ENCODE data around the gene KLF3.

The KLF3 gene

DNA sequence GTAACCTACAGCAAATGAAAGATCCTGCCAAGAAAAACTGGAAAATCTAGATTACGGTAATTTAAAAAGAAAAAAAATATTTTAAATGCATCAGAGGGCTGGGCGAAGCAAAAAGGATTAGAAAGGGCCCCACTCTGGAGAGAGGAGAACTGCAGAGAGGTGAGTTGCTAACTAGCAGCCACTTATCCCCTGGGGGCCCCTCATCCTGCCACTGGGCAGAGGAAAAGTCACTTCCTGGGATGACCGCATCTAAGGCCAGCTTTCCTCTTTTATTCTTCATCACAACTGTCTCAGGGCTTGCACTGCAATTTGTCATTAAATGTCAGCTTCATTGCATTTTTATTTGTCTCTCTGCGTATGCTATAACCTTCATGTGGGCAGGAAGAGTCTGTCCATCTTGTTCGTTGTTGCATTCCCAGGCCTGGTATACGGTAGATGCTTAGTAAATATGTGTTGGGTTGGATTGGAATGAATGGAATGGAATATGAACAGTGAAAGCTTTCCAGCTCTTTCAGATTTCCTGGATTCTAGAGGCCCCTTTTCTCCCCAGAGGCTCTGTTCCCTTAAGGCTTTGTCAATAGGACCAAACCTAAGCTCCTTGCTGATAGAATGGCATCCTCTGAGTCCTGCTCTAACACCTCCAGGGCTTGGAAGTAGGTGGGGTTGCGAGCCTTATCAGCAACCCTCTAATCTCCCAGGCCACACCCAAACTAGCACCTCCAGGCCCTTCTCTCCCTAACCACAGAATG, 59.9 kb downstream of the KLF3 start:
- Histone ChIP-seq H3K79me2 (ENCODE audit: control insufficient read depth, insufficient read depth, low read length, unreplicated experiment) (no peaks in the 10 kb centered on the region), H3K27ac (ENCODE audit: low read depth, low read length) (no peak overlapping the region), H2AFZ (ENCODE audit: low read length, unreplicated experiment) (no peak overlapping the region), H3K4me1 (ENCODE audit: control insufficient read depth, insufficient read depth, low read length, unreplicated experiment) (no peaks in the 10 kb centered on the region), H3K36me3 (ENCODE audit: insufficient read depth, low read length) (no peaks in the 10 kb centered on the region), H3K27me3 (ENCODE audit: insufficient read depth, low read length) (no peaks in the 10 kb centered on the region), H3K4me3 (ENCODE audit: low read depth, low read length) (no peak overlapping the region)

DNA sequence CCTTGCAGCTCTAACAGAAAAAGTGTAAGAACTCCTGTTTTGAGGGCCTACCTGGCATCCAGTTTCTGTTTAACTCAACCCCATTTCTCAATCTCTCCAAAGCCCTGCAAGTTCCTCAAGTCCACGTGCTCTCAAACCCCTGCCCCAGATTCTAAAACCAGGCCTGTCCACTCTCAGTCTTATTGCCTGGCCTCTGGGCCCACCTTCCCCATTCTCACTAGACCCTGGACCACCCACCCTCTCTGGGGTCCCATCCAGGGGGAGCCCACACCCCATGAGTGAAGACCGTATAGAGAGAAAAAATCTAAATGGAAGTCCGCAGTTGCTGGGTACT, 60.4 kb downstream of the KLF3 start:
- H3K36me3 ChIP-seq (ENCODE audit: insufficient read depth, low read length), result no peaks in the 10 kb centered on the region
- H3K79me2 ChIP-seq (ENCODE audit: control insufficient read depth, insufficient read depth, low read length, unreplicated experiment), result no peaks in the 10 kb centered on the region
- H3K4me1 ChIP-seq (ENCODE audit: control insufficient read depth, insufficient read depth, low read length, unreplicated experiment), result no peaks in the 10 kb centered on the region
- no peak overlapping the region for H2AFZ ChIP-seq (ENCODE audit: low read length, unreplicated experiment)
- H3K27ac ChIP-seq (ENCODE audit: low read depth, low read length), result no peak overlapping the region
- no peak overlapping the region for H3K4me3 ChIP-seq (ENCODE audit: low read depth, low read length)
- H3K27me3 ChIP-seq (ENCODE audit: insufficient read depth, low read length), result no peaks in the 10 kb centered on the region

DNA sequence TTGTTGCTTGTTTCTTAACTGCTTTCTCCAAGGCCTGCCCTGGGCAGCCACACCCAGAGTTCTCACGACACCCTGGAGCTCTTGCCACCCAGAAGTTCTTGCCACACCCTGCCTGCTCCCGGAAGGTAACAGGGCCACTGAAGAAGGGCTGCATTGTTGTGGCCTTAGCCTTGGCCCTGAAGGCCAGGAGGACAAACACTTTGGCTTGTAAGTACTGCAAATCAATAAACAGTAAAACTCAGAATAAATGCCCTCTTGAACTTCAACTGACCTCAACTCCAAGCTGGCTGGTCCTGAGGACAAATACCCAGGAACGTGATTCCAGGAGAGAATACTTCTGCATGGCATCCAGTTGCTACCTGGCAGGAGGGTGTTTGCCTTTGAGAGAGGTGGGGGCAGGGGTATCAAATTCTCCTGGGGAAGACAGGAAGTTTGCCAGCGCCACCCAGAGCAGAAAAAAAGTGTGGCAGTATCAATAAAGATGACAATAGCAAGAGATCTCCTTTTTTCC, 64.7 kb downstream of the KLF3 start:
- H3K4me3 ChIP-seq (ENCODE audit: low read depth, low read length), result no peak overlapping the region
- H3K4me1 ChIP-seq (ENCODE audit: control insufficient read depth, insufficient read depth, low read length, unreplicated experiment), result peaks cover 7% of the 10 kb centered on the region
- no peaks in the 10 kb centered on the region for H3K36me3 ChIP-seq (ENCODE audit: insufficient read depth, low read length)
- H2AFZ ChIP-seq (ENCODE audit: low read length, unreplicated experiment), result no peak overlapping the region
- no peaks in the 10 kb centered on the region for H3K79me2 ChIP-seq (ENCODE audit: control insufficient read depth, insufficient read depth, low read length, unreplicated experiment)
- no peaks in the 10 kb centered on the region for H3K27me3 ChIP-seq (ENCODE audit: insufficient read depth, low read length)
- no peak overlapping the region for H3K27ac ChIP-seq (ENCODE audit: low read depth, low read length)

DNA sequence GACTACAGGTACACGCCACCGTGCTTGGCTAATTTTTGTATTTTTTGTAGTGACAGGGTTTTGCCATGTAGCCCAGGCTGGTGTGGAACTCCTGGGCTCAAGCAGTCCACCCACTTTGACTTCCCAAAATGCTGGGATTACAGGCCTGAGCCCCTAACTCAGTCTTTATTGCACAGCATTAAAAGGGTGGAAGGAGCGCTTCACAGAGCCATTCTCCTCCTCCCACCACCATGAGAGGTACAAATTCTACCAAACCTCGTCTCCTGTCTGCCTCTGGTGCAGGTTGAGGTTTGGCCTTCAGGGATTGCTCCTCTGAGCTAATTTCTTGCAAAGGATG, 66.5 kb downstream of the KLF3 start:
- H3K36me3 ChIP-seq (ENCODE audit: insufficient read depth, low read length), result no peaks in the 10 kb centered on the region
- no peak overlapping the region for H3K4me3 ChIP-seq (ENCODE audit: low read depth, low read length)
- H3K79me2 ChIP-seq (ENCODE audit: control insufficient read depth, insufficient read depth, low read length, unreplicated experiment), result no peaks in the 10 kb centered on the region
- H2AFZ ChIP-seq (ENCODE audit: low read length, unreplicated experiment), result peak overlapping the region; percentile 10
- no peaks in the 10 kb centered on the region for H3K27me3 ChIP-seq (ENCODE audit: insufficient read depth, low read length)
- no peak overlapping the region for H3K27ac ChIP-seq (ENCODE audit: low read depth, low read length)
- peaks cover 7% of the 10 kb centered on the region for H3K4me1 ChIP-seq (ENCODE audit: control insufficient read depth, insufficient read depth, low read length, unreplicated experiment)

DNA sequence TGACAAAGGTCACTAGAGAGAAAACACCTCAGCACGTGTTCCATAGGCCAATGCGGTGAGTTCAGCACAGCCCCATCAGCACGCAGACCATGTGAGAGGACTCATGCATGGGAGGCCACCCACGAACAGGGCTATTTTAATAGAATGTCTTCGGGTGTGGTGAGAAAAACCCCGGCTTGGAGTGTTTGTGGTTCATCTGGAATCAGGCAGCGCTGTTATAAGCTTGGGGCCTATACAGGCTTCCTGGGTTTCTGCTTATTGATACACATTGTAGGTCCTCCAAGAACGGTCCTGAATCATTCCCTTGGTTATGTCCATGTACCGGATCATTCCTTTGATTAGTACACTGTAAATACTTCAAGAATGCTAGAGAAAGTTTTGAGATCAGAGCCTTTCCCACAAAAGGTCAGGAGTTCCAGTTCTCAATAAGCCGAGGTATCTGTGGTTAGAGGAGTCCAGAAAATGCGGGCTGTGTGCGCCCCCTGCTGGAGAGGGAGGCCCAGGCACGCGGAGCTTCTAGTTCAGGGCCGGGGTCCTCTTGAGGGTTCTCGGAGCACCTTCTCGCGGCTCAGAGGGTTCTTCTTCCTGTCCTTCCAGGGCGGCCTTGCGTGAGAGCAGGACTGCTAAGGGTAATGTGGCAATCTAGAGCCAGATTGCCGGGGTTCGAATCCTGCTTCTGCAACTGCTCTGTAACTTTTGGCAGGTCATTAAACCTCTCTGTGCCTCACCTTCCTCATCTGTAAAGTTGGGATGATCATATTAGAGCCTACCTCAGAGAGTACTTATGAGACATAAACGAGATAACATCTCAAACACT, 67.0 kb downstream of the KLF3 start:
- no peak overlapping the region for H3K27ac ChIP-seq (ENCODE audit: low read depth, low read length)
- H2AFZ ChIP-seq (ENCODE audit: low read length, unreplicated experiment), result peak overlapping the region; percentile 10
- 0 out of 2 replicates have a peak, but pooled peaks cover 4% of the 10 kb centered on the region for H3K27me3 ChIP-seq (ENCODE audit: insufficient read depth, low read length)
- H3K79me2 ChIP-seq (ENCODE audit: control insufficient read depth, insufficient read depth, low read length, unreplicated experiment), result no peaks in the 10 kb centered on the region
- no peaks in the 10 kb centered on the region for H3K36me3 ChIP-seq (ENCODE audit: insufficient read depth, low read length)
- H3K4me1 ChIP-seq (ENCODE audit: control insufficient read depth, insufficient read depth, low read length, unreplicated experiment), result peaks cover 7% of the 10 kb centered on the region
- H3K4me3 ChIP-seq (ENCODE audit: low read depth, low read length), result no peak overlapping the region

DNA sequence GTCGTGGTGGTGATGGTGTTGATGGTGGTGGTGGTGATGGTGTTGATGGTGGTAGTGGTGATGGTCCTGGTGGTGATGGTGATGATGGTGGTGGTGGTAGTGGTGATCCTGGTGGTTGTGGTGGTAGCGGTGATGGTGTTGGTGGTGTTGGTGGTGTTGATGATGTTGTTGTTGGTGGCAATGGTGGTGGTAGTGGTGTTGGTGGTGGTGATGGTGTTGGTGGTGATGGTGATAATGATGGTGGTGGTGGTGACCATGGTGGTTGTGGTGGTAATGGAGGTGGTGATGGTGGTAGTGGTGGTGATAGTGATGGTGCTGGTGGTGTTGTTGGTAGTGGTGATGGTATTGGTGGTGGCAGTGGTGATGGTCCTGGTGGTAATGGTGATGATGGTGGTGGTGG, 69.7 kb downstream of the KLF3 start:
- Histone ChIP-seq H3K27ac (ENCODE audit: low read depth, low read length) (no peak overlapping the region), H3K4me3 (ENCODE audit: low read depth, low read length) (no peak overlapping the region), H3K27me3 (ENCODE audit: insufficient read depth, low read length) (0 out of 2 replicates have a peak, but pooled peaks cover 4% of the 10 kb centered on the region), H2AFZ (ENCODE audit: low read length, unreplicated experiment) (no peak overlapping the region), H3K79me2 (ENCODE audit: control insufficient read depth, insufficient read depth, low read length, unreplicated experiment) (no peaks in the 10 kb centered on the region), H3K4me1 (ENCODE audit: control insufficient read depth, insufficient read depth, low read length, unreplicated experiment) (peaks cover 7% of the 10 kb centered on the region), H3K36me3 (ENCODE audit: insufficient read depth, low read length) (no peaks in the 10 kb centered on the region)

DNA sequence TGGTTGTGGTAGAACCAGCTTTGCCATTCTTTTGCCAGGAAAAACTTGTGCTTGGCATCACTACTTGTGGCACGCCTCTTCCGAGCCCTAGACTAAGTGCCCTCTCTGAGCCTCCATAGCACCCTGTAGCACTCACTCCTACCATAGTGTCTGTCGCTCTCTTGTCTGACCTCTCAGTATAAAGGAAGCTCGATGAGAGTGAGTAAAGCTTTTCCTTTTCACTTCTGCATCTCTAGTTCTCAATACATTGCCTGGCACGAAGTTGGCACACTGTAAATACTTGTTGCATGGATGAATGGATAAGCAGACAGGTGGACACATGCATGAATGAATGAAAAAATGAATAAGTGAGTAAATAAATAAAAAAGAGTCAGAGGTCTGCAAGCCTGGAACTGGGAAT, 70.4 kb downstream of the KLF3 start:
- no peak overlapping the region for H3K27ac ChIP-seq (ENCODE audit: low read depth, low read length)
- H3K27me3 ChIP-seq (ENCODE audit: insufficient read depth, low read length), result 0 out of 2 replicates have a peak, but pooled peaks cover 4% of the 10 kb centered on the region
- H3K4me1 ChIP-seq (ENCODE audit: control insufficient read depth, insufficient read depth, low read length, unreplicated experiment), result peaks cover 7% of the 10 kb centered on the region
- no peak overlapping the region for H2AFZ ChIP-seq (ENCODE audit: low read length, unreplicated experiment)
- no peaks in the 10 kb centered on the region for H3K79me2 ChIP-seq (ENCODE audit: control insufficient read depth, insufficient read depth, low read length, unreplicated experiment)
- H3K4me3 ChIP-seq (ENCODE audit: low read depth, low read length), result no peak overlapping the region
- no peaks in the 10 kb centered on the region for H3K36me3 ChIP-seq (ENCODE audit: insufficient read depth, low read length)

DNA sequence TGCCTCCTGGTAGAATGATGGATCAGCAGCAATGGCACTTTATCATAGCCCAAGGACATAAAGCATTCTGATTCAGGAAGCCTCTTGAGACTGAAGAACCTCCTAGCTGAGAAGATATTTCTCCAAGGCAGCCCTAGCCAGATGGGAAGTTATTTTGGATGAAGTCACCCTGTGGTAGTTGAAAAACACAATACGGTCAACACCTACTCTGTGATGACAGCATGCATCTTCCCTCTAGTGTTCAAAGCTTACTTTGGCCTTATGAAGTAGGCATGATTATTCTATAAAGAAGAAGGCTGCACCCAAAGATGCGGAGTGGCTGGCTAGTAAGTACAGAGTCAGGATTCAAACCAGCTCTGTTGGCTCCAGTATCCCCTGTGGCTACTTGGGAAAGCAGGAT, 70.9 kb downstream of the KLF3 start:
- H3K36me3 ChIP-seq (ENCODE audit: insufficient read depth, low read length), result no peaks in the 10 kb centered on the region
- H3K27me3 ChIP-seq (ENCODE audit: insufficient read depth, low read length), result 0 out of 2 replicates have a peak, but pooled peaks cover 4% of the 10 kb centered on the region
- no peaks in the 10 kb centered on the region for H3K79me2 ChIP-seq (ENCODE audit: control insufficient read depth, insufficient read depth, low read length, unreplicated experiment)
- H2AFZ ChIP-seq (ENCODE audit: low read length, unreplicated experiment), result no peak overlapping the region
- H3K4me1 ChIP-seq (ENCODE audit: control insufficient read depth, insufficient read depth, low read length, unreplicated experiment), result peaks cover 7% of the 10 kb centered on the region
- H3K4me3 ChIP-seq (ENCODE audit: low read depth, low read length), result no peak overlapping the region
- H3K27ac ChIP-seq (ENCODE audit: low read depth, low read length), result no peak overlapping the region

DNA sequence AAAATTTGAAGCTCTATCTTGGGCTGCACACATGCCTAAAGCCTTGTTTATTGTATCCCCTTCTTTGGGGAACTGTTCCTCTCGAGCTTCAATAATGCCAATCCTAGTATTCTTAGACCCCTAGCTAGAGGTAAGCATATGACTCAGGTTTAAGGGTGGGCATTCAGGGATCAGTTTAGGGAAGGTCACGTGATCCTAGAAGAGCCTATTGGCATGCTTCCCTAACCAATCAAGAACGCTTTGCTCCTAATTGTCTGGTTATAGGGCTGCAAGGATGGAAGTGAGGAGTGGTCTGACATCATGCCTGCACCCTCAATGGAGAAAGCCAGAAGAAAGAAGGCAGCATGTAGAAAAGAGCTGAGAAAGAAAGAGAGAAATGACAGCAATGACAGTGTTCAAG, 71.9 kb downstream of the KLF3 start:
- Histone ChIP-seq H3K4me1 (ENCODE audit: control insufficient read depth, insufficient read depth, low read length, unreplicated experiment) (peaks cover 2% of the 10 kb centered on the region), H3K4me3 (ENCODE audit: low read depth, low read length) (no peak overlapping the region), H3K27ac (ENCODE audit: low read depth, low read length) (no peak overlapping the region), H2AFZ (ENCODE audit: low read length, unreplicated experiment) (no peak overlapping the region), H3K79me2 (ENCODE audit: control insufficient read depth, insufficient read depth, low read length, unreplicated experiment) (no peaks in the 10 kb centered on the region), H3K27me3 (ENCODE audit: insufficient read depth, low read length) (0 out of 2 replicates have a peak, but pooled peaks cover 4% of the 10 kb centered on the region), H3K36me3 (ENCODE audit: insufficient read depth, low read length) (no peaks in the 10 kb centered on the region)

DNA sequence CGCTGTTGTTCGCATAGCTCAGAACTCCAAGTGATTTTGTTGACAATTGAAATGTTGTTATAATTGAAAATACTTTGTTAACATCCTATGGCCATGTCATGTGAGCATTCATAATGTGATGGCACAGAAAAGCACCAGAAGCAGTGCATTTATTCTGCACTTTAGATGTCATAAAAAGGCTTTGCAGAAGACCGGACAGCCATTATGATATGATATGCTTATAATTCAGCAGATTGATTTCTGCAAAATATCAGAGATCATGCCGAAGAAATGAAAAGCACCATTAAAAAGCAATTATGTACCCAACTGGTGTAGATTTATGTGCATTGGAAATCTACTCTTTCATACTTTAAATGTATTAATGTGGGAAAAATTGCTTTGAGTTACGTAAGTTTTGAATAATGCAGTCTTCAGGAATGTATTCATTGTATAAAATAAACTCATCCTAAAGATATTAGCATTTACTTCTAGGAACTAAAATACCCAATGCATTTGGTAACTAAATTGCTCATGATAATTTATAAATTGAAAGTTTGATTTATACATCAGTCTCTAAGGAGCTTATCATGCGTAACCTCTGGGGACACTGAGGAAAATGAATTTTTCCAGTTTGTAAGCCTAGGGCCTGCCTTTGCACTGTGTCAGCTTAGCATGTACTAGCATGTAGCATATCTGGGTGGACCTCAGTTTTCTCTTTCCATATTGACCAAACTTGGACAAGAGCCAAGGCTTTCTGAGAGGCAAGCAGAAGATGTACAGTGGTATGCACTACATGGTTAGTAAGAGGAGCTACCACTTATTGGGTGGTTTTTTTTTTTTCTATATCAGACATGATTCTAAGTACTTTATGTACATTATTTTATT, 75.2 kb downstream of the KLF3 start:
- H3K36me3 ChIP-seq (ENCODE audit: insufficient read depth, low read length), result no peaks in the 10 kb centered on the region
- H3K27ac ChIP-seq (ENCODE audit: low read depth, low read length), result no peak overlapping the region
- 0 out of 2 replicates have a peak, but pooled peaks cover 4% of the 10 kb centered on the region for H3K27me3 ChIP-seq (ENCODE audit: insufficient read depth, low read length)
- H3K4me3 ChIP-seq (ENCODE audit: low read depth, low read length), result no peak overlapping the region
- H3K4me1 ChIP-seq (ENCODE audit: control insufficient read depth, insufficient read depth, low read length, unreplicated experiment), result peaks cover 4% of the 10 kb centered on the region
- no peak overlapping the region for H2AFZ ChIP-seq (ENCODE audit: low read length, unreplicated experiment)
- H3K79me2 ChIP-seq (ENCODE audit: control insufficient read depth, insufficient read depth, low read length, unreplicated experiment), result no peaks in the 10 kb centered on the region
